HG03442 (cell line): ENCODE measurements around the gene OR11H6.
"Not testable (repeated sequence)": the region's sequence is repeated elsewhere in the genome, so short reads cannot be mapped to it uniquely, and the experiment has no call there.

Experiments used
- ATAC-seq: cut with Tn5 transposase; IDR thresholded peaks from one replicate; pipeline ENCODE4 v1.9.1; 2021; ENCODE audit warnings: mild to moderate bottlenecking, moderate library complexity; ENCODE audit not compliant: unreplicated experiment

Gene OR11H6

DNA sequence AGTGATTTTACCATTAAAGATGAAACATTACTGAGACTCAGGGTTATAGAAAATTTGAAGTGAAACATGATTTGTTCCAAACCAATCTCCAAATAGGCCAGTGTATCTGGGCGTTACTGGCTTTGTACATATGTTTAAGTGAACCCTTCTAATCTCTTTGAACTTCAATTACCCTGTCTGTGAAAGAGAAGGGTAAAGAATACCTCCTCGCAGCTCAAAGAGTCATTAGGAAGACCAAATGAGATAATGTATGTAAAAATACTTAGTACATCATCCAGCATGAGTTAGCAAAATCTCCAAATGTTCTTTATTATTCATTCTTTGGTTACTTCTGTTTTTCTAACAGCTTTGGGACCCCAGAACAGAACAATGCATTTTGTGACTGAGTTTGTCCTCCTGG lies at the start of gene OR11H6:
OR11H6 (plus strand) TSS at position 301 of the 400 bp plus-strand sequence; CDS start at position 301, 0 bp downstream.
- no peak for ATAC-seq

DNA sequence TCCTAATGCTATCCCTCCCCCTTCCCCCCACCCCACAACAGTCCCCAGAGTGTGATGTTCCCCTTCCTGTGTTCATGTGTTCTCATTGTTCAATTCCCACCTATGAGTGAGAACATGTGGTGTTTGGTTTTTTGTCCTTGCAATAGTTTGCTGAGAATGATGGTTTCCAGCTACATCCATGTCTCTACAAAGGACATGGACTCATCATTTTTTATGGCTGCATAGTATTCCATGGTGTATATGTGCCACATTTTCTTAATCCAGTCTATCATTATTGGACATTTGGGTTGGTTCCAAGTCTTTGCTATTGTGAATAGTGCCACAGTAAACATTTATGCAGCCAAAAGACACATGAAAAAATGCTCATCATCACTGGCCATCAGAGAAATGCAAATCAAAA lies 49.3 kb upstream of the OR11H6 start:
- ATAC-seq = not testable (repeated sequence)

DNA sequence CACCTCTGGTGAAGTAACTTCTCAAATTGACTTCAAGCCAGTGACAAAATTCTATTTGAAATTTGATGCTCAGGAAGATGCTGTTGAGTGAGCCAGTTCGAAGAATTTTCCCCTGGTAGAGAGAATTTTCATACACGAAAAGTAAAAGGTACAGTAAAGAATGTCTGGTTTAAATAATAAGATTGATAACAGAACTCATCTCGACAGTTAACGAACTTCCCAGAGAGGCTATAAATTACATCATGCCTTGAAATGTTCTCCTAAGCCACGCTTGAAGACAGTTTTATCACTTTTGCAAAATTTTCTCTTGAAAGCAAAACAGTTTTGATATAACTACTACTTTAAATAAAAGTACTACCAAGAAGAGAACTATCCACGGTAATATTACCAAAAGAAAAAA lies 47.2 kb upstream of the OR11H6 start:
- no peak for ATAC-seq

GRCh38 chr14:20177433-20177974 lies 46.0 kb upstream of the OR11H6 start:
- no peak for ATAC-seq

GRCh38 chr14:20179218-20179617 lies 44.3 kb upstream of the OR11H6 start:
- ATAC-seq = no peak

DNA sequence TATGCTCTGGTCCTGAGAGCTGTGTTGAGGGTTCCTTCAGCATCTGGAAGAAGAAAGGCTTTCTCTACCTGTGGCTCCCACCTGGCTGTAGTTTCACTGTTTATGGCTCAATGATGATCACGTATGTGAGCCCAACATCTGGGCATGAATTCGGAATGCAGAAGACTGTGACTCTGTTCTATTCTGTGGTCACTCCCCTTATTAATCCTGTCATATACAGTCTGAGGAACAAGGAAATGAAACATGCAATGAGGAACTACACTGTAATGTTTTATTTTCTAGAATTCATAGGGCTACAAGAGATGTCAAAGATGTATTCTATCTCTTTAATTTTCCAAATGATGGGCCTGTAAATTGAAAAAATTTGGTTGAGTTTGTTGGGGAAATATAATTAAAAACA lies 43.6 kb upstream of the OR11H6 start:
- no peak for ATAC-seq

GRCh38 chr14:20180486-20180885 lies 43.0 kb upstream of the OR11H6 start:
- no peak for ATAC-seq

- no peak for ATAC-seq
Measured at GRCh38 chr14:20184181-20184580, 39.3 kb upstream of the OR11H6 start.

DNA sequence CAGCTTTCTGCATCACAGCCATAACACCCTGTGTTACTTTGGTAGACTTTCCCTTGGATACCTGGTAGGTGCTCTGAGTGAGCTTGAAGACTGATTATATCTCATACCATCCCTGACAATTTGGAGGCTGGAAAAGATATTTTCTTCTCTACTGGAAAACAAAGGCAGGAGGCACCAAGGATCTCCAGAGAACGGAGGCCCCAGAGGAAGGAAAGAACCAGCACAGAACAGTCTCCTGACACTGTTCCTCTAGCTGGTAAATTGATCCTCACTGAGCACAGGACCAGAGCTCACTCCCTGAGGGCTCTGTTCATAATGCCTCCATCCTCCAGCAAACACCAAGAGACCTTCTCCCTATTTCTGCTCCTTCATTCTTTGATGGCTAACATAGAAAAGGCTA lies 32.9 kb upstream of the OR11H6 start, which contains the start of gene OR11G2:
OR11G2 (plus strand) TSS at position 301 of the 400 bp plus-strand sequence. CDS start 6,542 bp downstream, outside the sequence.
- ATAC-seq = no peak

DNA sequence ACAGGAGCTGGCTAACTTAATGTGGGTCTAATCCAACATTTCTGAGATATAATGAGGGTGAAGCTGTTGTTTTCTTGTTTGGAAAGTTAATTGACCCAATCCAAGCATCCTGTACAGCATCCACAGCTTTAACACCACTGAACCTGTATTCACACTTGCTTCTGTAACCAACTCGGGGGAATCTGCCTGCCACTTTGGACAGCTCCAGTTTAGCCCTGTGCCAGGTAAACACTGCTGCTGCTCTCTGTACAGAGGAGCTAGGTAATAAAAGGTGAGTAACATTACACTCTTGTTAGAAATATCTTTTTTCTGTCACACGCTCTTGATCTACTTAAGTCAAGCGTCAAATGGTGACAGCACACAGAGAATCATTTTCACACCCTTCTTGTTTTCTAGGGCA lies 32.1 kb upstream of the OR11H6 start:
- no peak for ATAC-seq

DNA sequence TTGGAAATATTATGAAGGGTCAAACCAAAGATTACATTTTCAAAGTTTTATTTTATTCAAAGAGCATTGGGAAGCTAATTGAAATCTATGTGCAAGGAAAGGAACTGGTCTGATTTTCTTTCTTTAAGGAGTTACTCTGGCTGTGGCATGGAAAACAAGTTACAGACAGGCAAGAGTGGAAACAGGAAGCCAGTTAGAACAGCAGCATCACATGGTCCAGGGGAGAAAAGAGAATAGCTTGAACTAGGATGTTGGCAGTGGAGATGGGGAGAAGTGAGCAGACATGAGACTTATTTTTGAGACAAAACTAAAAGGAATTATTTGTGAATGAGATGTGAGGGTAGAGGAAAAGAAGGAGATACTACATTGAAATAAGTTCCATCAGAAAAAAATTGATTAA lies 29.4 kb upstream of the OR11H6 start:
- no peak for ATAC-seq

GRCh38 chr14:20195170-20195569 lies 28.3 kb upstream of the OR11H6 start:
- not testable (repeated sequence) for ATAC-seq

GRCh38 chr14:20195911-20196310 lies 27.6 kb upstream of the OR11H6 start:
- ATAC-seq = no peak

DNA sequence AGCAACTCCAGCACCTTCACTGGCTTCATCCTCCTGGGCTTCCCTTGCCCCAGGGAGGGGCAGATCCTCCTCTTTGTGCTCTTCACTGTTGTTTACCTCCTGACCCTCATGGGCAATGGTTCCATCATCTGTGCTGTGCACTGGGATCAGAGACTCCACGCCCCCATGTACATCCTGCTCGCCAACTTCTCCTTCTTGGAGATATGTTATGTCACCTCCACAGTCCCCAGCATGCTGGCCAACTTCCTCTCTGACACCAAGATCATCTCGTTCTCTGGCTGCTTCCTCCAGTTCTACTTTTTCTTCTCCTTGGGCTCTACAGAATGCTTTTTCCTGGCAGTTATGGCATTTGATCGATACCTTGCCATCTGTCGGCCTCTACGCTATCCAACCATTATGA lies 26.1 kb upstream of the OR11H6 start:
- ATAC-seq = no peak

- ATAC-seq = no peak
Measured at GRCh38 chr14:20198991-20199390, 24.5 kb upstream of the OR11H6 start.

DNA sequence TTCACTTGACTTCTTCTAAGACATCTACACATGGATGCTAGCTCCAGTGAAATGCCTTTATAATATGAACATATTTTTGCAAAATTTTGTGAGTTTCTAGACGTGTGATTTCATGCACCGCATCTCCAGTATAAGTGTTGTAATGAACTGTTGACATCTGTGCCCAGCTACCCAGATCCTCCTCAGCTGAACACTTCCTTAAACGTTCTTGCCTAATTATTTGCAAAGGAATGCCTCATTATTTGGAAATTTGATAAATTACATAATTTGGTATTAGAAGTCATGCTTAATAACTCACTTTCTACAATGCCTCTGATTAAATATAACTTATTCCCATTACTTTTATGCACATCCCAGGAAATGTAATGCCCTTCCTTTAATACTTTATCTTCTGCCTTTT lies 18.8 kb upstream of the OR11H6 start:
- ATAC-seq = no peak

DNA sequence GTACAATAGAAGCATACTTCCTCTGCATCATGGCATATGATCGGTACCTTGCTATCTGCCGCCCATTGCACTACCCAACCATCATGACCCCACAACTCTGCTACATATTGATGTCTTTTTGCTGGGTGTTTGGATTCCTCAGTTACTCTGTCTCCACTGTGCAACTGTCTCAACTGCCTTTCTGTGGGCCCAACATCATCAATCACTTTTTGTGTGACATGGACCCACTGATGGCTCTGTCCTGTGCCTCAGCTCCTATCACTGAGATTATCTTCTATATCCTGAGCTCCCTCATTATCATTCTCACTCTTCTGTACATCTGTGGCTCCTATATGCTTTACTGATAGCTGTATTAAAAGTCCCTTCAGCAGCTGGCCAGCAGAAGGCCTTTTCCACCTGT lies 13.9 kb upstream of the OR11H6 start:
- ATAC-seq = no peak

DNA sequence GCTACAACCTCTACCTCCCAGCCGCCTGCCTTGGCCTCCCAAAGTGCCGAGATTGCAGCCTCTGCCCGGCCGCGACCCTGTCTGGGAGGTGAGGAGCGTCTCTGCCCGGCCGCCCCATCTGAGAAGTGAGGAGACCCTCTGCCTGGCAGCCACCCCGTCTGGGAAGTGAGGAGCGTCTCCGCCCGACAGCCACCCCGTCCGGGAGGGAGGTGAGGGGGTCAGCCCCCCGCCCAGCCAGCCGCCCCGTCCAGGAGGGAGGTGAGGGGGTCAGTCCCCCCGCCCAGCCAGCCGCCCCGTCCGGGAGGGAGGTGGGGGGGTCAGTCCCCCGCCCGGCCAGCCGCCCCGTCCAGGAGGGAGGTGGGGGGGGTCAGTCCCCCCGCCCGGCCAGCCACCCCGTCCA lies 11.1 kb upstream of the OR11H6 start:
- not testable (repeated sequence) for ATAC-seq

- no peak for ATAC-seq
Measured at GRCh38 chr14:20215196-20215595, 8.3 kb upstream of the OR11H6 start.

- no peak for ATAC-seq
Measured at GRCh38 chr14:20219033-20219432, 4.5 kb upstream of the OR11H6 start.

- no peak for ATAC-seq
Measured at GRCh38 chr14:20228681-20229080, 5.2 kb downstream of the OR11H6 start, which contains the start of gene OR11H7. TSS of gene OR11H7 (plus strand) at chr14:20228981.

DNA sequence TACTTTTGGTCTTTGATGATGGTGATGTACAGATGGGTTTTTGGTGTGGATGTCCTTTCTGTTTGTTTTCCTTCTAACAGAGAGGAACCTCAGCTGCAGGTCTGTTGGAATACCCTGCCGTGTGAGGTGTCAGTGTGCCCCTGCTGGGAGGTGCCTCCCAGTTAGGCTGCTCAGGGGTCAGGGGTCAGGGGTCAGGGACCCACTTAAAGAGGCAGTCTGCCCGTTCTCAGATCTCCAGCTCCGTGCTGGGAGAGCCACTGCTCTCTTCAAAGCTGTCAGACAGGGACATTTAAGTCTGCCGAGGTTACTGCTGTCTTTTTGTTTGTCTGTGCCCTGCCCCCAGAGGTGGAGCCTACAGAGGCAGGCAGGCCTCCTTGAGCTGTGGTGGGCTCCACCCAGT lies 11.9 kb downstream of the OR11H6 start:
- not testable (repeated sequence) for ATAC-seq

- ATAC-seq = no peak
Measured at GRCh38 chr14:20247646-20248246, 24.2 kb downstream of the OR11H6 start.
